Endothelial cell of umbilical vein (primary cell): ENCODE measurements around the gene PPIL1. TPM values are rescaled to one million over a fixed set of nuclear protein-coding genes. Genes with fewer than 3 reads are reported as not detected.

Experiments
- BruUV-seq: library from RNA; stranded (reverse); fragments of 400-500 nt; replicated peaks from 2 replicates; lab custom pipeline; 2021; lab: Mats Ljungman, UMichigan
- CTCF ChIA-PET: fragments of 300-600, 350-600 bp; sonication (Branson Sonifier 250); formaldehyde crosslinking; loops from one replicate; lab custom pipeline; 2021; ENCODE audit warnings: antibody characterized with exemption, inconsistent platforms; lab: Charles Lee
- POLR2A ChIA-PET: fragments of 300-600, 350-600 bp; sonication (Branson Sonifier 250); formaldehyde crosslinking; loops from one replicate; lab custom pipeline; 2021; ENCODE audit warnings: antibody characterized with exemption, inconsistent platforms; lab: Charles Lee
- DNase-seq: peaks from one replicate; pipeline ENCODE4 v3.0.0-alpha.2; 2011; ENCODE audit warnings: low read depth, low spot score
- FAIRE-seq: peaks from 2 replicates; lab custom pipeline; 2011; peaks lifted over from hg19 to GRCh38; lab: Jason Lieb, UNC
- H2AFZ ChIP-seq: 2 replicates; pipeline ENCODE4 v1.6.0; 2012; ENCODE audit warnings: low read depth, low read length, control low read depth, inconsistent platforms
- H3K27ac ChIP-seq: 2 replicates; pipeline ENCODE4 v1.5.1; 2011; ENCODE audit warnings: low read depth, mild to moderate bottlenecking, control low read depth, low read length, moderate library complexity; ENCODE audit not compliant: insufficient read depth
- H3K27me3 ChIP-seq, 2 experiments: 2 replicates each; pipeline versions ENCODE4 v1.6.0 to v1.6.1; 2011; ENCODE audit warnings: low read length in 2 of 2, mixed read lengths in 1 of 2; ENCODE audit not compliant: control insufficient read depth in 2 of 2, insufficient read depth in 2 of 2
- H3K36me3 ChIP-seq, 2 experiments: 2 replicates in 1 of 2; 3 replicates in 1 of 2; pipeline ENCODE4 v1.5.1; 2011; ENCODE audit warnings: low read length in 2 of 2, mild to moderate bottlenecking in 1 of 2, moderate library complexity in 1 of 2; ENCODE audit not compliant: control insufficient read depth in 2 of 2, insufficient read depth in 2 of 2; ENCODE audit errors: extremely low read depth in 1 of 2
- H3K4me1 ChIP-seq: 3 replicates; pipeline ENCODE4 v1.5.1; 2011; ENCODE audit warnings: mild to moderate bottlenecking, low read length; ENCODE audit not compliant: control insufficient read depth, insufficient read depth; ENCODE audit errors: extremely low read depth
- H3K4me2 ChIP-seq: 2 replicates; pipeline ENCODE4 v1.6.1; 2011; ENCODE audit warnings: low read length, control low read depth, mixed read lengths; ENCODE audit not compliant: insufficient read depth
- H3K4me3 ChIP-seq, 3 experiments: fragments of 200-600 bp in 1 of 3; sonication (generic), shearing (Covaris generic) in 1 of 3; replicated peaks in 1 of 3; 2 replicates each; pipeline ENCODE4 v1.5.1; 2011 to 2016; ENCODE audit warnings: control low read depth in 3 of 3, low read length in 3 of 3, mild to moderate bottlenecking in 2 of 3, inconsistent platforms in 1 of 3, low read depth in 1 of 3, moderate library complexity in 1 of 3; ENCODE audit not compliant: insufficient read depth in 1 of 3
- H3K79me2 ChIP-seq: 2 replicates; pipeline ENCODE4 v1.6.0; 2012; ENCODE audit warnings: low read length, inconsistent platforms; ENCODE audit not compliant: control insufficient read depth, insufficient read depth
- H3K9ac ChIP-seq: replicated peaks from 2 replicates; pipeline ENCODE3; 2011; ENCODE audit warnings: low read length, control low read depth; ENCODE audit not compliant: insufficient read depth; ENCODE audit errors: extremely low read depth
- H3K9me1 ChIP-seq: replicated peaks from 3 replicates; pipeline ENCODE4 v1.6.0; 2011; ENCODE audit warnings: mild to moderate bottlenecking, low read length; ENCODE audit not compliant: control insufficient read depth, insufficient read depth; ENCODE audit errors: extremely low read depth
- H3K9me3 ChIP-seq: replicated peaks from 2 replicates; pipeline ENCODE4 v1.5.1; 2012; ENCODE audit warnings: low read length, inconsistent platforms; ENCODE audit not compliant: control insufficient read depth, insufficient read depth
- H4K20me1 ChIP-seq: replicated peaks from 2 replicates; pipeline ENCODE3; 2011; ENCODE audit warnings: mild to moderate bottlenecking, low read length; ENCODE audit not compliant: control insufficient read depth, insufficient read depth; ENCODE audit errors: extremely low read depth
- CTCF ChIP-seq, 2 donors: IDR thresholded peaks; 1 replicate in 1 of 2; 2 replicates in 1 of 2; pipeline ENCODE4 v1.5.1; 2011; ENCODE audit warnings: low read length in 2 of 2, mild to moderate bottlenecking in 2 of 2, moderate library complexity in 2 of 2, control low read depth in 1 of 2, inconsistent platforms in 1 of 2, low read depth in 1 of 2; ENCODE audit not compliant: insufficient read depth in 1 of 2; ENCODE audit errors: extremely low read depth in 1 of 2
- EZH2 ChIP-seq: IDR thresholded peaks from 2 replicates; pipeline ENCODE4 v1.6.1; 2012; ENCODE audit warnings: borderline replicate concordance, low read depth, mild to moderate bottlenecking, moderate library complexity, low read length, inconsistent platforms; ENCODE audit not compliant: severe bottlenecking
- FOS ChIP-seq: IDR thresholded peaks from 2 replicates; pipeline ENCODE4 v1.6.1; 2011; ENCODE audit warnings: mild to moderate bottlenecking, low read length, moderate library complexity, borderline replicate concordance; ENCODE audit not compliant: insufficient read depth
- GATA2 ChIP-seq: IDR thresholded peaks from 2 replicates; pipeline ENCODE4 v1.7.0; 2011; ENCODE audit warnings: low read depth, mild to moderate bottlenecking, moderate library complexity, mixed read lengths, low read length; ENCODE audit not compliant: insufficient read length, insufficient read depth
- JUN ChIP-seq: IDR thresholded peaks from 2 replicates; pipeline ENCODE4 v1.6.1; 2011; ENCODE audit warnings: borderline replicate concordance, low read depth; ENCODE audit not compliant: insufficient read length, insufficient read depth
- MYC ChIP-seq: IDR thresholded peaks from one replicate; pipeline ENCODE4 v1.6.1; 2011; ENCODE audit warnings: mild to moderate bottlenecking, low read depth, low read length
- POLR2A ChIP-seq: IDR thresholded peaks from 2 replicates; pipeline ENCODE4 v1.6.1; 2012; ENCODE audit warnings: low read depth, mild to moderate bottlenecking, control low read depth, low read length
- POLR2AphosphoS5 ChIP-seq: IDR thresholded peaks from 2 replicates; pipeline ENCODE4 v1.6.1; 2012; ENCODE audit warnings: low read depth, mild to moderate bottlenecking, control low read depth, low read length, moderate library complexity; ENCODE audit not compliant: insufficient read depth
- dilution Hi-C: fragments of 300-500 bp; cut with MboI; formaldehyde crosslinking; loops from one replicate; pipeline ENCODE4 v1.15.0; 2019; ENCODE audit warnings: low sequenced_read_pairs; ENCODE audit not compliant: extremely low pct_ligation_motif_present
- intact Hi-C: fragments of 100-400 bp; cut with micrococcal nuclease; formaldehyde crosslinking; loops from one replicate; pipeline ENCODE4 v1.10.0; 2022
- polyA plus RNA-seq, 4 experiments: library from polyadenylated mRNA; depleted of rRNA in 3 of 4; stranded (reverse) in 3 of 4; unstranded in 1 of 4; fragments of >200 nt; gene quantifications; 2 replicates each; pipeline versions ENCODE4 v1.2.1 to v1.2.3, GENCODE V29; 2011 to 2012; ENCODE audit warnings: missing spikeins in 1 of 4
- total RNA-seq: library from RNA; stranded (reverse); gene quantifications from 2 replicates; pipeline ENCODE4 v1.2.3, GENCODE V29; 2021
- TF ChIP-seq, protein P1 (sequence below): IDR thresholded peaks from 2 replicates; pipeline ENCODE4 v1.6.1; 2011; ENCODE audit not compliant: insufficient read depth, insufficient read length

The PPIL1 gene
- total and polyA plus RNA-seq, 2 donors (not counting 3 experiments of a cell fraction or from before 2014, with no cell fraction given) = 28.6 to 35.6 TPM

- POLR2A ChIA-PET = no interaction called here
These were observed 11.7 kb downstream of the PPIL1 start for GRCh38 chr6:36862848-36863382.

More at GRCh38 chr6:36862848-36863382, 11.7 kb downstream of the PPIL1 start:
- H3K27me3 ChIP-seq = no peaks in the 10 kb centered on the region
- H3K79me2 ChIP-seq = peaks cover 37% of the 10 kb centered on the region
- H3K27ac ChIP-seq = no peak overlapping the region
- peaks cover 8% of the 10 kb centered on the region for H3K4me1 ChIP-seq
- dilution Hi-C loops (no loop called here), intact Hi-C loops (no loop called here)
- H3K9ac ChIP-seq = no peak overlapping the region
- H3K9me3 ChIP-seq = no peaks in the 10 kb centered on the region
- DNase-seq (no peak), FAIRE-seq (no peak)
- CTCF ChIA-PET = interaction anchor here (1.1 to 3.2 kb wide), 2 partner anchors 11 to 12 kb away, joined by 4 to 17 read pairs; partner anchors contain the start of gene PPIL1
- no TSS peak for BruUV-seq
- TF ChIP-seq CTCF (IDR thresholded peaks at IDR 0.05; ENCODE audit: extremely low read depth in 1 of 2, insufficient read depth in 1 of 2, low read depth in 1 of 2, low read length in 2 of 2) = no peak
- TF ChIP-seq GATA2 = no peak
- no peak for TF ChIP-seq POLR2AphosphoS5
- no peak for TF ChIP-seq POLR2A
- TF ChIP-seq FOS = no peak
- no peak for TF ChIP-seq EZH2
- no peak for TF ChIP-seq JUN
- TF ChIP-seq MYC = no peak
- TF ChIP-seq, protein P1, sequence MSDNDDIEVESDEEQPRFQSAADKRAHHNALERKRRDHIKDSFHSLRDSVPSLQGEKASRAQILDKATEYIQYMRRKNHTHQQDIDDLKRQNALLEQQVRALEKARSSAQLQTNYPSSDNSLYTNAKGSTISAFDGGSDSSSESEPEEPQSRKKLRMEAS = no peak
- H3K36me3 ChIP-seq = peaks cover 3 to 6% of the 10 kb centered on the region in 2 experiments
- no peak overlapping the region for H3K4me2 ChIP-seq
- H3K4me3 ChIP-seq = no peak overlapping the region
- no peak overlapping the region for H2AFZ ChIP-seq
- no peaks in the 10 kb centered on the region for H4K20me1 ChIP-seq
- H3K9me1 ChIP-seq = no peaks in the 10 kb centered on the region
